Measurements from ENCODE around the gene CRB3. TPM values are rescaled to one million over a fixed set of nuclear protein-coding genes. Genes with fewer than 3 reads are reported as not detected.
A peak's percentile ranks its signal among the peaks of the same experiment; 100 is the strongest.

CRB3 gene
- total RNA-seq, 4 donors from 2014 or later, result 75.7 to 124 (median 88.7) TPM

- no peak for DNase-seq (ENCODE audit: low spot score in 2 of 2)
- 75 to 77% methylated on average over 9 of the region's 9 CpGs for WGBS, 2 donors
- intact Hi-C loops (cut with DNase I; ENCODE audit: low total_unique reads), result no loop called here
- TF ChIP-seq POLR2A (IDR thresholded peaks at IDR 0.05) (no peak), CTCF (IDR thresholded peaks at IDR 0.05) (no peak)
- no peak overlapping the region for H3K4me3 ChIP-seq (ENCODE audit: low read depth, poor library complexity, severe bottlenecking)
Observed at GRCh38 chr19:6514089-6514488, 50.0 kb downstream of the CRB3 start.

- no peak for DNase-seq (ENCODE audit: low spot score in 2 of 2)
- H3K4me3 ChIP-seq (ENCODE audit: low read depth, poor library complexity, severe bottlenecking), result no peak overlapping the region
- 80 to 85% methylated on average over 15 of the region's 15 CpGs for WGBS, 2 donors
- TF ChIP-seq POLR2A (IDR thresholded peaks at IDR 0.05), result no peak
- no peak for TF ChIP-seq CTCF (IDR thresholded peaks at IDR 0.05)
- intact Hi-C loops (cut with DNase I; ENCODE audit: low total_unique reads), result loop anchor here (5.0 kb wide), 1 partner anchor 122 kb away; no protein-coding TSS in a partner anchor
Observed at GRCh38 chr19:6514926-6515544, 51.0 kb downstream of the CRB3 start.

GRCh38 chr19:6516018-6516658 lies 52.1 kb downstream of the CRB3 start:
- 1 to 2% methylated on average over 25 of the region's 26 CpGs for WGBS, 2 donors
- TF ChIP-seq CTCF (IDR thresholded peaks at IDR 0.05) (no peak), POLR2A (IDR thresholded peaks at IDR 0.05) (no peak)
- intact Hi-C loops (cut with DNase I; ENCODE audit: low total_unique reads), result loop anchor here (5.0 kb wide), 1 partner anchor 121 kb away; no protein-coding TSS in a partner anchor

More at GRCh38 chr19:6516018-6516658, 52.1 kb downstream of the CRB3 start:
- DNase-seq (ENCODE audit: low spot score in 2 of 2), result peak; percentile 95 to 98
- peak overlapping the region; percentile 30 for H3K4me3 ChIP-seq (ENCODE audit: low read depth, poor library complexity, severe bottlenecking)

Small RNAs within 50 kb of the gene (microRNA-seq; reads per million reads assigned to microRNA genes)
- 1.7 to 3.4 reads per million in 2 donors for gene MIR3940 (ENCODE audit: borderline number of aligned reads in 1 of 2, borderline replicate concordance in 2 of 2)

Other genes starting within 250 kb of the CRB3 start
- 10 to 100 TPM; 16.9 to 25.8 (median 24.3) TPM for gene MLLT1, start 184.3 kb upstream of the CRB3 start, total RNA-seq
- gene ACER1, start 130.7 kb upstream of the CRB3 start, total RNA-seq, result 100 to 1,000 TPM in 1 of 4 donors, 10 to 100 TPM in 3; 56.9 to 135 (median 86.2) TPM
- 10 to 100 TPM; 55.1 to 84.8 (median 74.1) TPM for gene CLPP, start 102.7 kb upstream of the CRB3 start, total RNA-seq
- gene ALKBH7, start 91.5 kb upstream of the CRB3 start, total RNA-seq, result 10 to 100 TPM; 54.5 to 91.1 (median 77.4) TPM
- gene PSPN, start 88.3 kb upstream of the CRB3 start, total RNA-seq, result under 1 TPM; 0.47 to 0.68 (median 0.62) TPM
- gene GTF2F1, start 71.1 kb upstream of the CRB3 start, total RNA-seq, result 10 to 100 TPM; 33.2 to 59.5 (median 43.1) TPM
- 100 to 1,000 TPM; 116 to 143 (median 131) TPM for gene KHSRP, start 39.5 kb upstream of the CRB3 start, total RNA-seq
- under 1 TPM in 1 of 4 donors, not detected in 3; 0.21 TPM for gene SLC25A41, start 30.5 kb upstream of the CRB3 start, total RNA-seq
- gene SLC25A23, start 4.5 kb upstream of the CRB3 start, total RNA-seq, result 100 to 1,000 TPM in 1 of 4 donors, 10 to 100 TPM in 3; 60.9 to 102 (median 76.0) TPM
- gene DENND1C, start 17.5 kb downstream of the CRB3 start, total RNA-seq, result 1 to 10 TPM in 2 of 4 donors, under 1 TPM in 2; 0.61 to 1.9 (median 1.2) TPM
- gene TUBB4A, start 38.0 kb downstream of the CRB3 start, total RNA-seq, result 10 to 100 TPM in 1 of 4 donors, 1 to 10 TPM in 2, under 1 TPM in 1; 0.99 to 17.0 (median 4.8) TPM
- gene TNFSF9, start 66.8 kb downstream of the CRB3 start, total RNA-seq, result 1 to 10 TPM; 1.2 to 1.7 (median 1.5) TPM
- gene CD70, start 126.9 kb downstream of the CRB3 start, total RNA-seq, result not detected
- under 1 TPM in 2 of 4 donors, not detected in 2; 0.03 to 0.08 TPM for gene TNFSF14, start 205.9 kb downstream of the CRB3 start, total RNA-seq

Measured in lower leg skin (tissue), 4 donors.